ENCODE data around the gene GJB2. TPM values are rescaled to one million over a fixed set of nuclear protein-coding genes. Genes with fewer than 3 reads are reported as not detected.

GJB2 gene
- polyA plus RNA-seq, 1 donor (not counting 4 experiments of a cell fraction or from before 2014, with no cell fraction given): 374 TPM

GRCh38 chr13:20159646-20160305 lies 33.0 kb downstream of the GJB2 start:
- H3K4me3 ChIP-seq (ENCODE audit: control insufficient read depth in 2 of 3, extremely low read depth in 1 of 3, insufficient read depth in 2 of 3, low read depth in 1 of 3, low read length in 3 of 3): peak overlapping the region in 2 of 3 experiments; percentile 45 to 67

GRCh38 chr13:20157151-20157796 lies 35.5 kb downstream of the GJB2 start:
- Histone ChIP-seq H3K4me2 (ENCODE audit: control insufficient read depth, extremely low read depth, insufficient read depth, low read depth, low read length) (no peak overlapping the region), H3K9ac (ENCODE audit: control insufficient read depth, extremely low read depth, insufficient read depth, low read length) (no peak overlapping the region), H4K20me1 (ENCODE audit: control insufficient read depth, extremely low read depth, insufficient read depth, low read length) (no peaks in the 10 kb centered on the region), H3K9me1 (ENCODE audit: control insufficient read depth, extremely low read depth, insufficient read depth, low read length) (no peaks in the 10 kb centered on the region), H3K36me3 (ENCODE audit: control insufficient read depth in 2 of 2, extremely low read depth in 1 of 2, insufficient read depth in 2 of 2, low read length in 2 of 2) (no peaks in the 10 kb centered on the region), H3K27ac (ENCODE audit: control insufficient read depth, insufficient read depth, low read length) (no peak overlapping the region), H3K79me2 (ENCODE audit: control insufficient read depth, insufficient read depth, low read length) (no peaks in the 10 kb centered on the region), H3K4me3 (ENCODE audit: control insufficient read depth in 2 of 3, extremely low read depth in 1 of 3, insufficient read depth in 2 of 3, low read depth in 1 of 3, low read length in 3 of 3) (no peak overlapping the region), H3K9me3 (ENCODE audit: control insufficient read depth, low read depth, low read length) (no peaks in the 10 kb centered on the region), H3K27me3 (ENCODE audit: control insufficient read depth, extremely low read depth, insufficient read depth, low read length) (peaks cover 45% of the 10 kb centered on the region), H2AFZ (ENCODE audit: control insufficient read depth, low read length) (no peak overlapping the region), H3K4me1 (ENCODE audit: control insufficient read depth, extremely low read depth, insufficient read depth, low read length) (no peaks in the 10 kb centered on the region)
- FAIRE-seq (no peak), DNase-seq (ENCODE audit: low read depth, low spot score) (no peak)
- dilution Hi-C loops (cut with MboI; ENCODE audit: extremely low pct_ligation_motif_present, low sequenced_read_pairs): no loop called here
- TF ChIP-seq EZH2 (IDR thresholded peaks at IDR 0.05; ENCODE audit: low read length): no peak
- TF ChIP-seq, protein P1, sequence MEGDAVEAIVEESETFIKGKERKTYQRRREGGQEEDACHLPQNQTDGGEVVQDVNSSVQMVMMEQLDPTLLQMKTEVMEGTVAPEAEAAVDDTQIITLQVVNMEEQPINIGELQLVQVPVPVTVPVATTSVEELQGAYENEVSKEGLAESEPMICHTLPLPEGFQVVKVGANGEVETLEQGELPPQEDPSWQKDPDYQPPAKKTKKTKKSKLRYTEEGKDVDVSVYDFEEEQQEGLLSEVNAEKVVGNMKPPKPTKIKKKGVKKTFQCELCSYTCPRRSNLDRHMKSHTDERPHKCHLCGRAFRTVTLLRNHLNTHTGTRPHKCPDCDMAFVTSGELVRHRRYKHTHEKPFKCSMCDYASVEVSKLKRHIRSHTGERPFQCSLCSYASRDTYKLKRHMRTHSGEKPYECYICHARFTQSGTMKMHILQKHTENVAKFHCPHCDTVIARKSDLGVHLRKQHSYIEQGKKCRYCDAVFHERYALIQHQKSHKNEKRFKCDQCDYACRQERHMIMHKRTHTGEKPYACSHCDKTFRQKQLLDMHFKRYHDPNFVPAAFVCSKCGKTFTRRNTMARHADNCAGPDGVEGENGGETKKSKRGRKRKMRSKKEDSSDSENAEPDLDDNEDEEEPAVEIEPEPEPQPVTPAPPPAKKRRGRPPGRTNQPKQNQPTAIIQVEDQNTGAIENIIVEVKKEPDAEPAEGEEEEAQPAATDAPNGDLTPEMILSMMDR (optimal IDR thresholded peaks at IDR 0.05 in 1 of 3, IDR thresholded peaks at IDR 0.05 in 1 of 3, conservative IDR thresholded peaks at IDR 0.05 in 1 of 3; ENCODE audit: extremely low read depth in 1 of 3, insufficient read depth in 2 of 3, low read length in 3 of 3): no peak

More at GRCh38 chr13:20159646-20160305, 33.0 kb downstream of the GJB2 start:
- no peak overlapping the region for H3K9ac ChIP-seq (ENCODE audit: control insufficient read depth, extremely low read depth, insufficient read depth, low read length)
- no peaks in the 10 kb centered on the region for H3K36me3 ChIP-seq (ENCODE audit: control insufficient read depth in 2 of 2, extremely low read depth in 1 of 2, insufficient read depth in 2 of 2, low read length in 2 of 2)
- H3K27me3 ChIP-seq (ENCODE audit: control insufficient read depth, extremely low read depth, insufficient read depth, low read length): peaks cover 45% of the 10 kb centered on the region
- H3K9me1 ChIP-seq (ENCODE audit: control insufficient read depth, extremely low read depth, insufficient read depth, low read length): no peaks in the 10 kb centered on the region
- peak overlapping the region; percentile 79 for H3K4me2 ChIP-seq (ENCODE audit: control insufficient read depth, extremely low read depth, insufficient read depth, low read depth, low read length)
- dilution Hi-C loops (cut with MboI; ENCODE audit: extremely low pct_ligation_motif_present, low sequenced_read_pairs): no loop called here
- no peak for FAIRE-seq
- no peak for DNase-seq (ENCODE audit: low read depth, low spot score)
- H3K4me1 ChIP-seq (ENCODE audit: control insufficient read depth, extremely low read depth, insufficient read depth, low read length): no peaks in the 10 kb centered on the region
- no peaks in the 10 kb centered on the region for H3K9me3 ChIP-seq (ENCODE audit: control insufficient read depth, low read depth, low read length)
- H3K79me2 ChIP-seq (ENCODE audit: control insufficient read depth, insufficient read depth, low read length): no peaks in the 10 kb centered on the region
- TF ChIP-seq, protein P1 (optimal IDR thresholded peaks at IDR 0.05 in 1 of 3, IDR thresholded peaks at IDR 0.05 in 1 of 3, conservative IDR thresholded peaks at IDR 0.05 in 1 of 3; ENCODE audit: extremely low read depth in 1 of 3, insufficient read depth in 2 of 3, low read length in 3 of 3): no peak
- TF ChIP-seq EZH2 (IDR thresholded peaks at IDR 0.05; ENCODE audit: low read length): peak; percentile 59
- no peak overlapping the region for H3K27ac ChIP-seq (ENCODE audit: control insufficient read depth, insufficient read depth, low read length)
- no peaks in the 10 kb centered on the region for H4K20me1 ChIP-seq (ENCODE audit: control insufficient read depth, extremely low read depth, insufficient read depth, low read length)
- no peak overlapping the region for H2AFZ ChIP-seq (ENCODE audit: control insufficient read depth, low read length)
